ENCODE measurements around the gene KIAA0930.

- TF ChIP-seq, protein P1, sequence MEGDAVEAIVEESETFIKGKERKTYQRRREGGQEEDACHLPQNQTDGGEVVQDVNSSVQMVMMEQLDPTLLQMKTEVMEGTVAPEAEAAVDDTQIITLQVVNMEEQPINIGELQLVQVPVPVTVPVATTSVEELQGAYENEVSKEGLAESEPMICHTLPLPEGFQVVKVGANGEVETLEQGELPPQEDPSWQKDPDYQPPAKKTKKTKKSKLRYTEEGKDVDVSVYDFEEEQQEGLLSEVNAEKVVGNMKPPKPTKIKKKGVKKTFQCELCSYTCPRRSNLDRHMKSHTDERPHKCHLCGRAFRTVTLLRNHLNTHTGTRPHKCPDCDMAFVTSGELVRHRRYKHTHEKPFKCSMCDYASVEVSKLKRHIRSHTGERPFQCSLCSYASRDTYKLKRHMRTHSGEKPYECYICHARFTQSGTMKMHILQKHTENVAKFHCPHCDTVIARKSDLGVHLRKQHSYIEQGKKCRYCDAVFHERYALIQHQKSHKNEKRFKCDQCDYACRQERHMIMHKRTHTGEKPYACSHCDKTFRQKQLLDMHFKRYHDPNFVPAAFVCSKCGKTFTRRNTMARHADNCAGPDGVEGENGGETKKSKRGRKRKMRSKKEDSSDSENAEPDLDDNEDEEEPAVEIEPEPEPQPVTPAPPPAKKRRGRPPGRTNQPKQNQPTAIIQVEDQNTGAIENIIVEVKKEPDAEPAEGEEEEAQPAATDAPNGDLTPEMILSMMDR (IDR thresholded peaks at IDR 0.05; ENCODE audit: insufficient read depth, low read length, poor library complexity, severe bottlenecking) = no peak
- no peak for TF ChIP-seq EZH2phosphoT487 (conservative IDR thresholded peaks at IDR 0.05; ENCODE audit: low read length)
Observed at GRCh38 chr22:45150139-45150538, 90.6 kb downstream of the KIAA0930 start.
